ENCODE results near the gene C2CD4D. TPM values are rescaled to one million over a fixed set of nuclear protein-coding genes. Genes with fewer than 3 reads are reported as not detected.
"Not testable (repeated sequence)": the region's sequence is repeated elsewhere in the genome, so short reads cannot be mapped to it uniquely, and the experiment has no call there.

The C2CD4D gene
- total RNA-seq, 1 experiment from 2014 or later: 0.94 TPM

DNA sequence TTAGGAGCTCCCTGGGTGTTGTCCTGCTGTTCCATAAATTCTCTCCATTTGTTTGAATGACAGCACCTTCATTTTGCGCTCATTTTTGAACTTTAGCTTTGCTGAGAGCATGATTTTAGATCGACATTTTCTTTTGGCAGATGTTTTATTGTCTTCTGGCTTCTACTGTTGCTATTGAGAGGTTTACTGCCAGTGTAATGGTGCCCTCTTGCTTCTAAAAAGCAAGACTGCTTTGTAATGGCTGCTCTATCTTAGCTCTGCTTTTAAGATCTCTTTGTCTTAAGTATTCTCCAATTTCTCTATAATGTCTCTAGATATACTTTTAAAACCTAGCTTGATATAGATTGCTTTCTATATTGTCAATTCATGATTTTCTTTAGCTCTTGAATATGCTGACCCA lies 41.9 kb upstream of the C2CD4D start (continued):
- TF ChIP-seq SMAD3 (CRISPR knock-in tag; IDR thresholded peaks at IDR 0.05; ENCODE audit: borderline replicate concordance): no peak

DNA sequence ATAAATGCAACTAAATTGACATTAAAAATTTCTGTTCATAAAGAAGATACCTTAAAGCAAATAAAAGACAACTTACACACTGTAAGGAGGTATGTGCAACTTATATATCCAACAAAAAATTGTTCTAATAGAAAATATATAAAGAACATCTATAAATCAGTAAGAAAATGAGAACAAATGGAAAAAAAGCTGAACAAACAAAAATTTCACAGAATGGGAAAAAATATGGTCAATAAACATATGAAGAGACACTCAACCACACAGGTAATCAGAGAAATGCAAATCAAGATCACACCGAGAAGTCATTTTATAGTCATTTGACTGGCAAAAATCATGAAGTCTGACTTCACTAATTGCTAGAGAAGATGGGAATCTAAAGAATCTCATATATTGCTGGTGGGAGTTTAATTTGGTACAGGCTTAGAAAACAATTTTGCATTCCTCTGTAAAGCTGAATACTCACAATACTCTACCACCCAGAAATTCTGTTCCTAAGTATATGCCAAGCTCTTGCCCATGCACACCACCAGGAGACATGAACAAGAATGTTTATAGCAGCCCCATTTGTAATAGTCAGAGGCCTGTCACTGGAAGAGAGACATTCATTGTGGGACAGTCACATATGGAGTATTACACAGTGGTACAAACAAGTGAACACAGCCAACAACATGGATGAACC lies 35.9 kb upstream of the C2CD4D start:
- DNase-seq (ENCODE audit: low spot score) (no peak), ATAC-seq (no peak)
- TF ChIP-seq FOXK1 (CRISPR knock-in tag; IDR thresholded peaks at IDR 0.05) (no peak), GRHL2 (CRISPR knock-in tag; IDR thresholded peaks at IDR 0.05; ENCODE audit: insufficient replicate concordance, severe bottlenecking) (no peak), MYBL2 (CRISPR knock-in tag; IDR thresholded peaks at IDR 0.05) (no peak), ZNF232 (CRISPR knock-in tag; IDR thresholded peaks at IDR 0.05) (no peak), FOXP1 (CRISPR knock-in tag; IDR thresholded peaks at IDR 0.05; ENCODE audit: borderline replicate concordance) (no peak), NR2C2 (CRISPR knock-in tag; IDR thresholded peaks at IDR 0.05) (no peak)
- TF ChIP-seq, protein P1, sequence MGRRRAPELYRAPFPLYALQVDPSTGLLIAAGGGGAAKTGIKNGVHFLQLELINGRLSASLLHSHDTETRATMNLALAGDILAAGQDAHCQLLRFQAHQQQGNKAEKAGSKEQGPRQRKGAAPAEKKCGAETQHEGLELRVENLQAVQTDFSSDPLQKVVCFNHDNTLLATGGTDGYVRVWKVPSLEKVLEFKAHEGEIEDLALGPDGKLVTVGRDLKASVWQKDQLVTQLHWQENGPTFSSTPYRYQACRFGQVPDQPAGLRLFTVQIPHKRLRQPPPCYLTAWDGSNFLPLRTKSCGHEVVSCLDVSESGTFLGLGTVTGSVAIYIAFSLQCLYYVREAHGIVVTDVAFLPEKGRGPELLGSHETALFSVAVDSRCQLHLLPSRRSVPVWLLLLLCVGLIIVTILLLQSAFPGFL (CRISPR knock-in tag; IDR thresholded peaks at IDR 0.05; ENCODE audit: borderline replicate concordance): no peak
- TF ChIP-seq, protein P2, sequence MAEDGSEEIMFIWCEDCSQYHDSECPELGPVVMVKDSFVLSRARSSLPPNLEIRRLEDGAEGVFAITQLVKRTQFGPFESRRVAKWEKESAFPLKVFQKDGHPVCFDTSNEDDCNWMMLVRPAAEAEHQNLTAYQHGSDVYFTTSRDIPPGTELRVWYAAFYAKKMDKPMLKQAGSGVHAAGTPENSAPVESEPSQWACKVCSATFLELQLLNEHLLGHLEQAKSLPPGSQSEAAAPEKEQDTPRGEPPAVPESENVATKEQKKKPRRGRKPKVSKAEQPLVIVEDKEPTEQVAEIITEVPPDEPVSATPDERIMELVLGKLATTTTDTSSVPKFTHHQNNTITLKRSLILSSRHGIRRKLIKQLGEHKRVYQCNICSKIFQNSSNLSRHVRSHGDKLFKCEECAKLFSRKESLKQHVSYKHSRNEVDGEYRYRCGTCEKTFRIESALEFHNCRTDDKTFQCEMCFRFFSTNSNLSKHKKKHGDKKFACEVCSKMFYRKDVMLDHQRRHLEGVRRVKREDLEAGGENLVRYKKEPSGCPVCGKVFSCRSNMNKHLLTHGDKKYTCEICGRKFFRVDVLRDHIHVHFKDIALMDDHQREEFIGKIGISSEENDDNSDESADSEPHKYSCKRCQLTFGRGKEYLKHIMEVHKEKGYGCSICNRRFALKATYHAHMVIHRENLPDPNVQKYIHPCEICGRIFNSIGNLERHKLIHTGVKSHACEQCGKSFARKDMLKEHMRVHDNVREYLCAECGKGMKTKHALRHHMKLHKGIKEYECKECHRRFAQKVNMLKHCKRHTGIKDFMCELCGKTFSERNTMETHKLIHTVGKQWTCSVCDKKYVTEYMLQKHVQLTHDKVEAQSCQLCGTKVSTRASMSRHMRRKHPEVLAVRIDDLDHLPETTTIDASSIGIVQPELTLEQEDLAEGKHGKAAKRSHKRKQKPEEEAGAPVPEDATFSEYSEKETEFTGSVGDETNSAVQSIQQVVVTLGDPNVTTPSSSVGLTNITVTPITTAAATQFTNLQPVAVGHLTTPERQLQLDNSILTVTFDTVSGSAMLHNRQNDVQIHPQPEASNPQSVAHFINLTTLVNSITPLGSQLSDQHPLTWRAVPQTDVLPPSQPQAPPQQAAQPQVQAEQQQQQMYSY (CRISPR knock-in tag; IDR thresholded peaks at IDR 0.05): no peak
- Mint-ChIP-seq H3K9me3 (no peaks in the 10 kb centered on the region), H3K27me3 (ENCODE audit: low read depth) (no peaks in the 10 kb centered on the region), H3K4me3 (no peak overlapping the region), H3K36me3 (peaks cover 4% of the 10 kb centered on the region; the same call in 1 of the 2 replicates), H3K4me1 (peaks cover 11% of the 10 kb centered on the region), H3K27ac (no peak overlapping the region)
- CTCF ChIA-PET: interaction anchor here (1.7 kb wide), 1 partner anchor 126 kb away, joined by 8 read pairs; no protein-coding TSS in a partner anchor
- POLR2A ChIA-PET: no interaction called here

DNA sequence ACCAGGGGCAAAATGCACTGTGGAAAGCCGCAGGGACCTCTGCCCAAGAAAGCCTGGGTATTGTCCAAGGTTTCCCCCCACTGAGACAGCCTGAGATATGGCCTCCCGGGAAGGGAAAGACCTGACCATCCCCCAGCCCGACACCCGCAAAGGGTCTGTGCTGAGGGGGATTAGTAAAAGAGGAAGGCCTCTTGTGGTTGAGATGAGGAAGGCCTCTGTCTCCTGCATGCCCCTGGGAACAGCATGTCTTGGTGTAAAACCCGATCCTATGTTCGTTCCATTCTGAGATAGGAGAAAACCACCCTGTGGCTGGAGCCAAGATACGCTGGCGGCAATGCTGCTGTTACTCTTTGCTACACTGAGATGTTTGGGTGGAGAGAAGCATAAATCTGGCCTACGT lies 33.2 kb upstream of the C2CD4D start:
- 0 out of 2 replicates have a peak, but pooled peaks have one; percentile 36 for ATAC-seq
- H3K4me1 Mint-ChIP-seq: peaks cover 11% of the 10 kb centered on the region
- H3K36me3 Mint-ChIP-seq; H3K27ac Mint-ChIP-seq; H3K4me3 Mint-ChIP-seq; CTCF ChIA-PET; DNase-seq (ENCODE audit: low spot score); POLR2A ChIA-PET; H3K9me3 Mint-ChIP-seq; H3K27me3 Mint-ChIP-seq (ENCODE audit: low read depth): not testable (repeated sequence)

DNA sequence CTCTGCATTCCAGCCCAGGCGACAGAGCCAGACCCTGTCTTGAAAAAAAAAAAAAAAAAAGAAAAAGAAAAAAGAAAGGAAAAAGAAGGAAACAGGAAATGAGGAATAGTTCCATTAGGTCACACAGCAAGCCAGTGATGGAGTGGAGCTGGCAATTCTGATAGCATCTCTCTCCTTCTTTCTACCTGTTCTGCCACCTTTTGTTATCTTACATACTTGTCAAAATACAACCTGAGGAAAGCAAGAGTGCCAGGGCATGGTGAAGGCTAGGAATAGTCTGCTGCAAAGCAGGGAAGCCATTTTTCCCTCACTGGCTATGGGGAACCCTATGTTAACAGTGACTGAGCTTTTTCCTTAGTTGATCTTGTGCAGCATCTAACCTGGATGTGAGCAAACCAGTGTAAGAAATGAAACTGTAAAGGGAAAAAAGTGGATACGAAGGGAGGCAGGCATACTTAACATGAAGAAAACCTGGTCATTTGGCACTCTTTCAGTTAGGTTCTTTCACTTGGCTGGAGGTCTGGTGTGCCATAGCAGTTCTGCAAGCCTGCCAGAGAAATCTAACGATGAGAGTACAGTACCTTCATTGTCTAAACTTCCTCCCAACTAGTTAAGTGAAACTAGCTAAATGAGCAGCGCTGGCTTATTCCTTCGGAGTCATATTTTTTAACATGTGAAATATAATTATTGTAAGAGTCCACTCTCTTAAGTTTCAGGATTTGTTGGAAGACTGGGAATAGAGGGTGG lies 31.8 kb upstream of the C2CD4D start:
- Mint-ChIP-seq H3K4me1 (peaks cover 11% of the 10 kb centered on the region), H3K9me3 (no peaks in the 10 kb centered on the region), H3K4me3 (no peak overlapping the region), H3K27me3 (ENCODE audit: low read depth) (peaks cover 18% of the 10 kb centered on the region), H3K36me3 (peaks cover 4% of the 10 kb centered on the region; the same call in 1 of the 2 replicates), H3K27ac (no peak overlapping the region)
- no peak for ATAC-seq
- DNase-seq (ENCODE audit: low spot score): no peak
- CTCF ChIA-PET: interaction anchor here (1.1 to 1.7 kb wide), 4 partner anchors 10 to 130 kb away, joined by 4 to 6 read pairs (median 4); no protein-coding TSS in a partner anchor
- POLR2A ChIA-PET: no interaction called here
- TF ChIP-seq EMX1 (CRISPR knock-in tag; IDR thresholded peaks at IDR 0.05) (no peak), ZNF121 (CRISPR knock-in tag; IDR thresholded peaks at IDR 0.05) (no peak), ZNF232 (CRISPR knock-in tag; IDR thresholded peaks at IDR 0.05) (no peak), TCF7 (CRISPR knock-in tag; IDR thresholded peaks at IDR 0.05; ENCODE audit: low read depth) (no peak), CBFB (CRISPR knock-in tag; IDR thresholded peaks at IDR 0.05; ENCODE audit: low read depth) (no peak)
- TF ChIP-seq, protein P1 (CRISPR knock-in tag; IDR thresholded peaks at IDR 0.05; ENCODE audit: borderline replicate concordance): no peak
- TF ChIP-seq, protein P3, sequence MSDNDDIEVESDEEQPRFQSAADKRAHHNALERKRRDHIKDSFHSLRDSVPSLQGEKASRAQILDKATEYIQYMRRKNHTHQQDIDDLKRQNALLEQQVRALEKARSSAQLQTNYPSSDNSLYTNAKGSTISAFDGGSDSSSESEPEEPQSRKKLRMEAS (CRISPR knock-in tag; IDR thresholded peaks at IDR 0.05): no peak
- TF ChIP-seq, protein P4, sequence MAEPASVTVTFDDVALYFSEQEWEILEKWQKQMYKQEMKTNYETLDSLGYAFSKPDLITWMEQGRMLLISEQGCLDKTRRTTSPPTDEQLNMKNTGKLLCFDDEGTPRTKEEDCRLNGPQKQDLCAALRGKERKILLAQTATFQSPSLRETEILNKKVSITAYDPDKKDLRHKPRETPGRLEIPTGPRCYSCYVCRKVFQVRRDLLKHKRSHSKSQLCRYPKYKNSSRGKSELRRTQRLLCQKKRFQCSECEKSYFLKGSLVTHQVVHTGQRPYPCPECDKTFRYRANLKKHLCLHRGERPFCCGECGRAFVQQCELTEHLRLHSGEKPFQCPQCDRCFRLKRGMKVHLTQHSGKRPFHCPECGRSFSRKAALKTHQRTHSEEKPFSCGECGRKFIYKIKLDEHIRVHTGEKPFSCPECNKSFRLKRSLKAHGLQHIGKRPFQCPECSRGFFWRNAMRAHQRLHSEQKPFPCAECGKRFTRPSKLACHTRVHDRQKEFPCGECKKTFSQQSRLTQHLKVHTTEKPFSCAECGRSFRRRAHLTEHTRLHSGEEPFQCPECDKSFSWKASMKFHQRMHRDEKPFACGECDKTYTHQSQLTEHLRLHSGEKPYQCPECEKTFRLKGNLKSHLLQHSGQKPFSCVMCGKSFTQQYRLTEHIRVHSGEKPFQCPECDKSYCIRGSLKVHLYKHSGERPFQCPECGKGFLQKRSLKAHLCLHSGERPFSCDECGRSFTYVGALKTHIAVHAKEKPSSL (CRISPR knock-in tag; conservative IDR thresholded peaks at IDR 0.05): no peak
- TF ChIP-seq, protein P5, sequence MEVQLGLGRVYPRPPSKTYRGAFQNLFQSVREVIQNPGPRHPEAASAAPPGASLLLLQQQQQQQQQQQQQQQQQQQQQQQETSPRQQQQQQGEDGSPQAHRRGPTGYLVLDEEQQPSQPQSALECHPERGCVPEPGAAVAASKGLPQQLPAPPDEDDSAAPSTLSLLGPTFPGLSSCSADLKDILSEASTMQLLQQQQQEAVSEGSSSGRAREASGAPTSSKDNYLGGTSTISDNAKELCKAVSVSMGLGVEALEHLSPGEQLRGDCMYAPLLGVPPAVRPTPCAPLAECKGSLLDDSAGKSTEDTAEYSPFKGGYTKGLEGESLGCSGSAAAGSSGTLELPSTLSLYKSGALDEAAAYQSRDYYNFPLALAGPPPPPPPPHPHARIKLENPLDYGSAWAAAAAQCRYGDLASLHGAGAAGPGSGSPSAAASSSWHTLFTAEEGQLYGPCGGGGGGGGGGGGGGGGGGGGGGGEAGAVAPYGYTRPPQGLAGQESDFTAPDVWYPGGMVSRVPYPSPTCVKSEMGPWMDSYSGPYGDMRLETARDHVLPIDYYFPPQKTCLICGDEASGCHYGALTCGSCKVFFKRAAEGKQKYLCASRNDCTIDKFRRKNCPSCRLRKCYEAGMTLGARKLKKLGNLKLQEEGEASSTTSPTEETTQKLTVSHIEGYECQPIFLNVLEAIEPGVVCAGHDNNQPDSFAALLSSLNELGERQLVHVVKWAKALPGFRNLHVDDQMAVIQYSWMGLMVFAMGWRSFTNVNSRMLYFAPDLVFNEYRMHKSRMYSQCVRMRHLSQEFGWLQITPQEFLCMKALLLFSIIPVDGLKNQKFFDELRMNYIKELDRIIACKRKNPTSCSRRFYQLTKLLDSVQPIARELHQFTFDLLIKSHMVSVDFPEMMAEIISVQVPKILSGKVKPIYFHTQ (CRISPR knock-in tag; IDR thresholded peaks at IDR 0.05): no peak

All from WTC11 (cell line).